GM23338 (cell line): ENCODE results near the gene MAGI1. TPM values are rescaled to one million over a fixed set of nuclear protein-coding genes. Genes with fewer than 3 reads are reported as not detected.

Source experiments
- ATAC-seq: fragments of 200-7000 bp; cut with Tn5 transposase; 3 replicates; pipeline ENCODE4 v1.9.1; 2020
- DNase-seq: peaks from one replicate; pipeline ENCODE4 v3.0.0-alpha.2; 2015; ENCODE audit warnings: low spot score
- H2AFZ ChIP-seq: fragments of 200-600 bp; sonication (generic); 2 replicates; pipeline ENCODE4 v1.8.0; 2016; ENCODE audit warnings: antibody characterized with exemption, mild to moderate bottlenecking, moderate library complexity
- H3F3A ChIP-seq: fragments of 200-600 bp; sonication (generic); replicated peaks from 2 replicates; pipeline ENCODE4 v1.8.0; 2017; ENCODE audit warnings: antibody characterized with exemption, mixed run types, low read depth
- H3K27ac ChIP-seq: fragments of 200-600 bp; sonication (generic); 2 replicates; pipeline ENCODE4 v1.6.1; 2016; ENCODE audit warnings: low read depth
- H3K27me3 ChIP-seq: fragments of 200-600 bp; sonication (generic); 2 replicates; pipeline ENCODE4 v1.8.0; 2016; ENCODE audit warnings: mild to moderate bottlenecking, mixed run types, moderate library complexity; ENCODE audit not compliant: insufficient read depth
- H3K36me3 ChIP-seq: fragments of 200-600 bp; sonication (generic); 2 replicates; pipeline ENCODE4 v1.8.0; 2016; ENCODE audit warnings: mild to moderate bottlenecking; ENCODE audit not compliant: insufficient read depth
- H3K4me1 ChIP-seq: fragments of 200-600 bp; sonication (generic); 2 replicates; pipeline ENCODE4 v1.8.0; 2016; ENCODE audit warnings: mild to moderate bottlenecking, moderate library complexity; ENCODE audit not compliant: insufficient read depth
- H3K4me2 ChIP-seq: fragments of 200-600 bp; sonication (generic); 2 replicates; pipeline ENCODE4 v1.7.1; 2017; ENCODE audit warnings: mixed run types
- H3K4me3 ChIP-seq: fragments of 200-600 bp; sonication (generic); 2 replicates; pipeline ENCODE4 v1.6.1; 2016; ENCODE audit warnings: mixed run types
- H3K79me2 ChIP-seq: fragments of 200-600 bp; sonication (generic); replicated peaks from 2 replicates; pipeline ENCODE4 v1.8.0; 2017; ENCODE audit warnings: mild to moderate bottlenecking; ENCODE audit not compliant: insufficient read depth
- H3K9me2 ChIP-seq: fragments of 200-600 bp; sonication (generic); 2 replicates; pipeline ENCODE4 v1.8.0; 2017; ENCODE audit not compliant: insufficient read depth
- H4K20me1 ChIP-seq: fragments of 200-600 bp; sonication (generic); replicated peaks from 2 replicates; pipeline ENCODE4 v1.8.0; 2017; ENCODE audit warnings: mild to moderate bottlenecking; ENCODE audit not compliant: insufficient read depth
- H3K27ac Mint-ChIP-seq: 2 replicates; pipeline ENCODE4 v1.8.0; 2020; ENCODE audit warnings: inconsistent platforms, mild to moderate bottlenecking, moderate library complexity, mixed read lengths
- H3K27me3 Mint-ChIP-seq: 3 replicates; pipeline ENCODE4 v1.8.0; 2022; ENCODE audit warnings: low read depth, mild to moderate bottlenecking, moderate library complexity, mixed read lengths, inconsistent platforms; ENCODE audit not compliant: insufficient read depth, poor library complexity
- H3K36me3 Mint-ChIP-seq: 3 replicates; pipeline ENCODE4 v1.8.0; 2021; ENCODE audit warnings: low read depth, mild to moderate bottlenecking, inconsistent platforms, moderate library complexity, mixed read lengths
- H3K4me1 Mint-ChIP-seq: 3 replicates; pipeline ENCODE4 v1.8.0; 2020; ENCODE audit warnings: mild to moderate bottlenecking, inconsistent platforms, mixed read lengths
- H3K4me3 Mint-ChIP-seq: 3 replicates; pipeline ENCODE4 v1.8.0; 2021; ENCODE audit warnings: moderate library complexity, mild to moderate bottlenecking, inconsistent platforms, mixed read lengths
- H3K9me3 Mint-ChIP-seq: 3 replicates; pipeline ENCODE4 v1.8.0; 2020; ENCODE audit warnings: moderate library complexity, mild to moderate bottlenecking, inconsistent platforms, mixed read lengths
- CREB1 ChIP-seq: fragments of 250-450 bp; sonication (Bioruptor Pico); IDR thresholded peaks from 2 replicates; pipeline ENCODE4 v1.5.0; 2020; ENCODE audit warnings: low read depth, mild to moderate bottlenecking, moderate library complexity
- ETS1 ChIP-seq: IDR thresholded peaks from 2 replicates; pipeline ENCODE4 v1.6.1; 2016; ENCODE audit warnings: antibody characterized with exemption
- EZH2 ChIP-seq: fragments of 200-600 bp; sonication (generic); IDR thresholded peaks from one replicate; pipeline ENCODE4 v1.8.0; 2017; ENCODE audit warnings: antibody characterized with exemption, mild to moderate bottlenecking, low read depth; ENCODE audit not compliant: unreplicated experiment
- EZH2phosphoT487 ChIP-seq: fragments of 200-600 bp; sonication (generic); IDR thresholded peaks from one replicate; pipeline ENCODE4 v1.8.1; 2018; ENCODE audit warnings: antibody characterized with exemption; ENCODE audit not compliant: unreplicated experiment
- JUNB ChIP-seq: IDR thresholded peaks from one replicate; pipeline ENCODE4 v1.6.1; 2016; ENCODE audit warnings: antibody characterized with exemption; ENCODE audit not compliant: unreplicated experiment
- NANOG ChIP-seq: IDR thresholded peaks from 2 replicates; pipeline ENCODE4 v1.6.1; 2016; ENCODE audit warnings: antibody characterized with exemption, borderline replicate concordance
- POLR2AphosphoS5 ChIP-seq: IDR thresholded peaks from 2 replicates; pipeline ENCODE4 v1.6.1; 2016; ENCODE audit warnings: antibody characterized with exemption, low read depth
- STAT1 ChIP-seq: IDR thresholded peaks from one replicate; pipeline ENCODE4 v1.6.1; 2016; ENCODE audit warnings: antibody characterized with exemption; ENCODE audit not compliant: unreplicated experiment
- ZNF114 ChIP-seq: fragments of 250-450 bp; sonication (Bioruptor Pico); IDR thresholded peaks from 2 replicates; pipeline ENCODE4 v1.5.0; 2020; ENCODE audit warnings: mild to moderate bottlenecking, moderate library complexity
- ZNF331 ChIP-seq: fragments of 250-450 bp; sonication (Bioruptor Pico); IDR thresholded peaks from 2 replicates; pipeline ENCODE4 v1.5.0; 2020; ENCODE audit warnings: low read depth, mild to moderate bottlenecking, moderate library complexity
- polyA plus RNA-seq: library from polyadenylated mRNA; unstranded; fragments of >200 nt; fragmentation: Nextera tagmentation; extraction: Ambion mirVana; gene quantifications from 2 replicates; pipeline ENCODE4 v1.2.1, GENCODE V29; 2016
- total RNA-seq: library from RNA; depleted of rRNA; stranded (reverse); fragments of >200 nt; shearing (Covaris generic); gene quantifications from 2 replicates; pipeline ENCODE4 v1.2.3, GENCODE V29; 2014
- TF ChIP-seq, protein P1 (sequence below): fragments of 250-450 bp; sonication (Bioruptor Pico); IDR thresholded peaks from 2 replicates; pipeline ENCODE4 v1.5.0; 2020; ENCODE audit warnings: mild to moderate bottlenecking, moderate library complexity
- TF ChIP-seq, protein P2 (sequence below), 2 experiments: fragments of 200-600 bp in 1 of 2; sonication (generic) in 1 of 2; conservative IDR thresholded peaks; 2 replicates each; pipeline versions ENCODE4 v1.5.1 to v1.6.1; 2016 to 2017; ENCODE audit warnings: antibody characterized with exemption in 2 of 2, low read depth in 2 of 2, mild to moderate bottlenecking in 2 of 2, moderate library complexity in 1 of 2
- TF ChIP-seq, protein P3 (sequence below): IDR thresholded peaks from one replicate; pipeline ENCODE4 v1.6.1; 2018; ENCODE audit warnings: antibody characterized with exemption; ENCODE audit not compliant: unreplicated experiment

Gene MAGI1
- total and polyA plus RNA-seq, 2 experiments from 2014 or later: 27.4 to 71.2 TPM

DNA sequence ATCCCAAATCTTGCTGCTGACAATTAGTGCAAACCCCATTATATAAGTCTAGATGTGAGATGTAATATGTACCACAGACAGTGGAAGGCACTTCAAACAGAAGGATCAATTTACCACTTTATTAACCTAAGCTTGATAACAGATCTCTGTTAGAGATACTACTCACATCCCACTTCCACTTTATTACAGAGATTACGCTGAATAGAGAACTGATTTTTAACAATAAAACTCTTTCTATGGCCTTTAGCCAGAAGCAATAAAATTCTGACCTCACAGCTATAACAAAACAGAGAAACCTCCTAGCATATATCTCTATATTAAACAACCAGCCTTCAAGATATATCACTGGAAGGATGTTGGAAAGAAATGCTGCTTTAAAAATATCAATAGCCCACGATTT is 517.7 kb downstream of the MAGI1 start (continued):
- TF ChIP-seq, protein P1, sequence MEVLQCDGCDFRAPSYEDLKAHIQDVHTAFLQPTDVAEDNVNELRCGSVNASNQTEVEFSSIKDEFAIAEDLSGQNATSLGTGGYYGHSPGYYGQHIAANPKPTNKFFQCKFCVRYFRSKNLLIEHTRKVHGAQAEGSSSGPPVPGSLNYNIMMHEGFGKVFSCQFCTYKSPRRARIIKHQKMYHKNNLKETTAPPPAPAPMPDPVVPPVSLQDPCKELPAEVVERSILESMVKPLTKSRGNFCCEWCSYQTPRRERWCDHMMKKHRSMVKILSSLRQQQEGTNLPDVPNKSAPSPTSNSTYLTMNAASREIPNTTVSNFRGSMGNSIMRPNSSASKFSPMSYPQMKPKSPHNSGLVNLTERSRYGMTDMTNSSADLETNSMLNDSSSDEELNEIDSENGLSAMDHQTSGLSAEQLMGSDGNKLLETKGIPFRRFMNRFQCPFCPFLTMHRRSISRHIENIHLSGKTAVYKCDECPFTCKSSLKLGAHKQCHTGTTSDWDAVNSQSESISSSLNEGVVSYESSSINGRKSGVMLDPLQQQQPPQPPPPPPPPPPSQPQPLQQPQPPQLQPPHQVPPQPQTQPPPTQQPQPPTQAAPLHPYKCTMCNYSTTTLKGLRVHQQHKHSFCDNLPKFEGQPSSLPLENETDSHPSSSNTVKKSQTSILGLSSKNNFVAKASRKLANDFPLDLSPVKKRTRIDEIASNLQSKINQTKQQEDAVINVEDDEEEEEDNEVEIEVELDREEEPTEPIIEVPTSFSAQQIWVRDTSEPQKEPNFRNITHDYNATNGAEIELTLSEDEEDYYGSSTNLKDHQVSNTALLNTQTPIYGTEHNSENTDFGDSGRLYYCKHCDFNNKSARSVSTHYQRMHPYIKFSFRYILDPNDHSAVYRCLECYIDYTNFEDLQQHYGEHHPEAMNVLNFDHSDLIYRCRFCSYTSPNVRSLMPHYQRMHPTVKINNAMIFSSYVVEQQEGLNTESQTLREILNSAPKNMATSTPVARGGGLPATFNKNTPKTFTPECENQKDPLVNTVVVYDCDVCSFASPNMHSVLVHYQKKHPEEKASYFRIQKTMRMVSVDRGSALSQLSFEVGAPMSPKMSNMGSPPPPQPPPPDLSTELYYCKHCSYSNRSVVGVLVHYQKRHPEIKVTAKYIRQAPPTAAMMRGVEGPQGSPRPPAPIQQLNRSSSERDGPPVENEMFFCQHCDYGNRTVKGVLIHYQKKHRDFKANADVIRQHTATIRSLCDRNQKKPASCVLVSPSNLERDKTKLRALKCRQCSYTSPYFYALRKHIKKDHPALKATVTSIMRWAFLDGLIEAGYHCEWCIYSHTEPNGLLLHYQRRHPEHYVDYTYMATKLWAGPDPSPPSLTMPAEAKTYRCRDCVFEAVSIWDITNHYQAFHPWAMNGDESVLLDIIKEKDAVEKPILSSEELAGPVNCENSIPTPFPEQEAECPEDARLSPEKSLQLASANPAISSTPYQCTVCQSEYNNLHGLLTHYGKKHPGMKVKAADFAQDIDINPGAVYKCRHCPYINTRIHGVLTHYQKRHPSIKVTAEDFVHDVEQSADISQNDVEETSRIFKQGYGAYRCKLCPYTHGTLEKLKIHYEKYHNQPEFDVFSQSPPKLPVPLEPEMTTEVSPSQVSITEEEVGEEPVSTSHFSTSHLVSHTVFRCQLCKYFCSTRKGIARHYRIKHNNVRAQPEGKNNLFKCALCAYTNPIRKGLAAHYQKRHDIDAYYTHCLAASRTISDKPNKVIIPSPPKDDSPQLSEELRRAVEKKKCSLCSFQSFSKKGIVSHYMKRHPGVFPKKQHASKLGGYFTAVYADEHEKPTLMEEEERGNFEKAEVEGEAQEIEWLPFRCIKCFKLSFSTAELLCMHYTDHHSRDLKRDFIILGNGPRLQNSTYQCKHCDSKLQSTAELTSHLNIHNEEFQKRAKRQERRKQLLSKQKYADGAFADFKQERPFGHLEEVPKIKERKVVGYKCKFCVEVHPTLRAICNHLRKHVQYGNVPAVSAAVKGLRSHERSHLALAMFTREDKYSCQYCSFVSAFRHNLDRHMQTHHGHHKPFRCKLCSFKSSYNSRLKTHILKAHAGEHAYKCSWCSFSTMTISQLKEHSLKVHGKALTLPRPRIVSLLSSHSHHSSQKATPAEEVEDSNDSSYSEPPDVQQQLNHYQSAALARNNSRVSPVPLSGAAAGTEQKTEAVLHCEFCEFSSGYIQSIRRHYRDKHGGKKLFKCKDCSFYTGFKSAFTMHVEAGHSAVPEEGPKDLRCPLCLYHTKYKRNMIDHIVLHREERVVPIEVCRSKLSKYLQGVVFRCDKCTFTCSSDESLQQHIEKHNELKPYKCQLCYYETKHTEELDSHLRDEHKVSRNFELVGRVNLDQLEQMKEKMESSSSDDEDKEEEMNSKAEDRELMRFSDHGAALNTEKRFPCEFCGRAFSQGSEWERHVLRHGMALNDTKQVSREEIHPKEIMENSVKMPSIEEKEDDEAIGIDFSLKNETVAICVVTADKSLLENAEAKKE: no peak
- TF ChIP-seq CREB1 (CRISPR knock-in tag): no peak

GRCh38 chr3:65516998-65517397 is 521.7 kb downstream of the MAGI1 start:
- no peaks in the 10 kb centered on the region; the same call in 1 of the 2 replicates for H3K9me2 ChIP-seq
- DNase-seq (no peak), ATAC-seq (no peak)
- no peaks in the 10 kb centered on the region for H3K36me3 ChIP-seq
- H3K4me2 ChIP-seq: no peak overlapping the region
- peaks cover 7% of the 10 kb centered on the region; the same call in 1 of the 2 replicates for H4K20me1 ChIP-seq
- H3K4me3 ChIP-seq: no peak overlapping the region
- Mint-ChIP-seq H3K4me1 (peaks cover 30% of the 10 kb centered on the region), H3K27me3 (no peaks in the 10 kb centered on the region), H3K4me3 (no peak overlapping the region), H3K36me3 (peaks cover 14% of the 10 kb centered on the region; the same call in 2 of the 3 replicates), H3K27ac (no peak overlapping the region; the same call in 1 of the 2 replicates), H3K9me3 (peaks cover 15% of the 10 kb centered on the region)
- H3K27ac ChIP-seq: no peak overlapping the region; the same call in 1 of the 2 replicates
- no peaks in the 10 kb centered on the region for H3K27me3 ChIP-seq
- H3K79me2 ChIP-seq: peaks cover 71% of the 10 kb centered on the region
- no peak overlapping the region for H2AFZ ChIP-seq
- peaks cover 23% of the 10 kb centered on the region for H3K4me1 ChIP-seq
- H3F3A ChIP-seq: no peaks in the 10 kb centered on the region
- TF ChIP-seq CREB1 (CRISPR knock-in tag): no peak
- TF ChIP-seq, protein P2, sequence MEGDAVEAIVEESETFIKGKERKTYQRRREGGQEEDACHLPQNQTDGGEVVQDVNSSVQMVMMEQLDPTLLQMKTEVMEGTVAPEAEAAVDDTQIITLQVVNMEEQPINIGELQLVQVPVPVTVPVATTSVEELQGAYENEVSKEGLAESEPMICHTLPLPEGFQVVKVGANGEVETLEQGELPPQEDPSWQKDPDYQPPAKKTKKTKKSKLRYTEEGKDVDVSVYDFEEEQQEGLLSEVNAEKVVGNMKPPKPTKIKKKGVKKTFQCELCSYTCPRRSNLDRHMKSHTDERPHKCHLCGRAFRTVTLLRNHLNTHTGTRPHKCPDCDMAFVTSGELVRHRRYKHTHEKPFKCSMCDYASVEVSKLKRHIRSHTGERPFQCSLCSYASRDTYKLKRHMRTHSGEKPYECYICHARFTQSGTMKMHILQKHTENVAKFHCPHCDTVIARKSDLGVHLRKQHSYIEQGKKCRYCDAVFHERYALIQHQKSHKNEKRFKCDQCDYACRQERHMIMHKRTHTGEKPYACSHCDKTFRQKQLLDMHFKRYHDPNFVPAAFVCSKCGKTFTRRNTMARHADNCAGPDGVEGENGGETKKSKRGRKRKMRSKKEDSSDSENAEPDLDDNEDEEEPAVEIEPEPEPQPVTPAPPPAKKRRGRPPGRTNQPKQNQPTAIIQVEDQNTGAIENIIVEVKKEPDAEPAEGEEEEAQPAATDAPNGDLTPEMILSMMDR (conservative IDR thresholded peaks at IDR 0.05; ENCODE audit: low read depth in 2 of 2): no peak
- TF ChIP-seq POLR2AphosphoS5: no peak
- no peak for TF ChIP-seq ZNF114 (CRISPR knock-in tag)
- TF ChIP-seq EZH2phosphoT487: no peak
- no peak for TF ChIP-seq STAT1
- TF ChIP-seq, protein P3, sequence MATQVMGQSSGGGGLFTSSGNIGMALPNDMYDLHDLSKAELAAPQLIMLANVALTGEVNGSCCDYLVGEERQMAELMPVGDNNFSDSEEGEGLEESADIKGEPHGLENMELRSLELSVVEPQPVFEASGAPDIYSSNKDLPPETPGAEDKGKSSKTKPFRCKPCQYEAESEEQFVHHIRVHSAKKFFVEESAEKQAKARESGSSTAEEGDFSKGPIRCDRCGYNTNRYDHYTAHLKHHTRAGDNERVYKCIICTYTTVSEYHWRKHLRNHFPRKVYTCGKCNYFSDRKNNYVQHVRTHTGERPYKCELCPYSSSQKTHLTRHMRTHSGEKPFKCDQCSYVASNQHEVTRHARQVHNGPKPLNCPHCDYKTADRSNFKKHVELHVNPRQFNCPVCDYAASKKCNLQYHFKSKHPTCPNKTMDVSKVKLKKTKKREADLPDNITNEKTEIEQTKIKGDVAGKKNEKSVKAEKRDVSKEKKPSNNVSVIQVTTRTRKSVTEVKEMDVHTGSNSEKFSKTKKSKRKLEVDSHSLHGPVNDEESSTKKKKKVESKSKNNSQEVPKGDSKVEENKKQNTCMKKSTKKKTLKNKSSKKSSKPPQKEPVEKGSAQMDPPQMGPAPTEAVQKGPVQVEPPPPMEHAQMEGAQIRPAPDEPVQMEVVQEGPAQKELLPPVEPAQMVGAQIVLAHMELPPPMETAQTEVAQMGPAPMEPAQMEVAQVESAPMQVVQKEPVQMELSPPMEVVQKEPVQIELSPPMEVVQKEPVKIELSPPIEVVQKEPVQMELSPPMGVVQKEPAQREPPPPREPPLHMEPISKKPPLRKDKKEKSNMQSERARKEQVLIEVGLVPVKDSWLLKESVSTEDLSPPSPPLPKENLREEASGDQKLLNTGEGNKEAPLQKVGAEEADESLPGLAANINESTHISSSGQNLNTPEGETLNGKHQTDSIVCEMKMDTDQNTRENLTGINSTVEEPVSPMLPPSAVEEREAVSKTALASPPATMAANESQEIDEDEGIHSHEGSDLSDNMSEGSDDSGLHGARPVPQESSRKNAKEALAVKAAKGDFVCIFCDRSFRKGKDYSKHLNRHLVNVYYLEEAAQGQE: no peak
- TF ChIP-seq EZH2: no peak
- no peak for TF ChIP-seq ZNF331 (CRISPR knock-in tag)
- no peak for TF ChIP-seq JUNB
- no peak for TF ChIP-seq ETS1
- TF ChIP-seq NANOG: no peak
